Right hindlimb (tissue), 1 donor: Measurements from ENCODE around the gene VPS51.
A peak's percentile ranks its signal among the peaks of the same experiment; 100 is the strongest.
"Not testable (repeated sequence)": the region's sequence is repeated elsewhere in the genome, so short reads cannot be mapped to it uniquely, and the experiment has no call there.

Experiments
- DNase-seq: peaks from one replicate; pipeline ENCODE4 v3.0.0-alpha.2; 2018

The VPS51 gene

DNA sequence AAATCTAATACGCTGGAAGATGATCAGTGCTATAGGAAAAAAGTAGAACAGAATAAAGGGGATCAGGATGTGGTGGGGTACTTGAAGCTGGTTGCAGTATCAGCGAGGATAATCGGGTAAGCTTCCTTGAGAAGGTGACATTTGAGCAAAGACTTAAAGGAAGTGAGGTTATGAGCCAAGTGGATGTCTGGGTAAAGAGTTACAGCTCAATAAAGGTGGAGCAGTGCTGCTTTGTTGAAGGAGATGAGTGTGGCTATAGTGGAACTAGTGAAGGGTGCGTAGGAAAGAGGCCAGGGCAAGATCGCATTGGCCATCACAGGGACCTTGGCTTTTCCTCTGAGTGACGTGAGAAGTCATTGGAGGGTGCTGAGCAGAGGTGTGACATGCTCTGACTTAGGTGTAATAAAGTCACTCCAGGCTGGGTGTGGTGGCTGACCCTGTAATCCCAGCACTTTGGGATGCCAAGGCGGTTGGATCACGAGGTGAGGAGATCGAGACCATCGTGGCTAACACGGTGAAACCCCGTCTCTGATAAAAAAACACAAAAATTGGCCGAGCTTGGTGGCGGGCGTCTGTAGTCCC, 40.6 kb downstream of the VPS51 start:
- DNase-seq: no peak

DNA sequence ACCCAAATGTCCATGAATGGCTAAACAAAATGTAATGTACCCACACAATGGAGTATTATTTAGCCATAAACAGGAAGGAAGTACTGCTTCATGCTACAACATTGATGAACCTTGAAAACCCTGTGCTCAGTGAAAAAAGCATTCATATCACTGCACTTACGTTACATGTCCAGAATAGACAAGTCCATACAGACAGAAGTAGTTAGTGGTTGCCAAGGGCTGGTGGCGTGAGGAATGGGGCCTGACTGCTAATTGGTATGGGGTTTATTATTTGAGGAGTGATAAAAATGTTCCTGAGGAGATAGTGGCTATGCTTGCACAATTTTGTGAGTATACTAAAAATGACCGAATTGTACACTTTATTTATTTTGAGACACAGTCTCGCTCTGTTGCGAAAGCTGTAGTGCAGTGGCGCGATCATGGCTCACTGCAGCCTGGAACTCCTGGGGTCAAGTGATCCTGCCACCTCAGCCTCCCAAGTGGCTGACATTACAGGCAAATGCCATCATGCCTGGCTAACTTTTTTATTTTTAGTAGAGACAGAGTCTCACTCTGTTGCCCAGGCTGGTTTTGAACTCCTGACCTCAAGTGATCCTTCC, 46.0 kb downstream of the VPS51 start:
- DNase-seq: no peak

DNA sequence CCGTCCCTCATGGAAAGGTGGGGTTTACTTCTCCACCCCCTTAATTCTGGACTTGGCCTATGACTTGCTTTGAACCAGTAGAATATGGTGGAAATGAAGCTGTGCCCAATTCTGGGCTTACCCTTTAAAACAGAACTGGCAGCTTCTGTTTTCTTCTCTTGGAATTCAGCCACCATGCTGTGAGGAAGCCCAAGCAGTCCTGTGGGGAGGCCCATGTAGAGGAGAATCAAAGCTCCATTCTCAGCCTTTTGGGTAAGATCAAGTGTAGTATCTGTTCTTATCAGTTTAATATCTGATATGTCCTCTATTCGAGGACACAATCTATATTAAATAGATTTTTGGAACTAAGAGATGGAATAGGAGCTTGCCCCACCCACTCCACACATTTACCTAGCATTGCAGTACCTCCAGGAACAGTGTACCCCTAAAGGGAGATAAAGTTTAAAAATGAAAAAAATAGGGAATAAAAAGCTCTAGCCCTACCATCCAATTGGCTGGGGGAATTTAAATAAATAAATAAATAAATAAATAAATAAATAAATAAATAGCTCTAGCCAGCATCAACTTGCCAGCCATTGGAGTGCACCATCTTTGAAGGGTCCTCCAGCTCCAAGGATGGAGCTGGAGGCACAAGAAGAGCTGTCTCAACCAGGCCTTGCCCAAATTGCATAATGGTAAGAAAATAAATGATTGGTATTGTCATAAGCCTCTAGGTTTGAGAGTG, 51.5 kb downstream of the VPS51 start:
- no peak for DNase-seq

DNA sequence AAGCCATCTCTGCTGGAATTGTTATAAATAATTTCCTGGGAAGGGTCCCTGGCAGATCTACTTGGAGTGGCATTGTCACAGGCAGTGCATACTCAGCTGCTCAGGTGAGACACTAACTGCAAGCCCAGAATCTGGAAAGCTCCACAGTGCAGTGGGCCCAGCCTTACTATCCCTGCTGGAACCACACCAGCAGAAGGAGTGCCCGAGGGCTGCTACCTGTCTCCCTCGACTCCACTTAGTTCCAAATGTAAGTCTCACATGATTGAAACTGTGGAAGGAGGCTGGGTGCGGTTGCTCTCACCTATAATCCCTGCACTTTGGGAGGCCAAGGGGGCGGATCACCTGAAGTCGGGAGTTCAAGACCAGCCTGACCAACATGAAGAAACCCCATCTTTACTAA, 52.6 kb downstream of the VPS51 start:
- no peak for DNase-seq

GRCh38 chr11:65150131-65150508, 54.1 kb downstream of the VPS51 start:
- DNase-seq: not testable (repeated sequence)

DNA sequence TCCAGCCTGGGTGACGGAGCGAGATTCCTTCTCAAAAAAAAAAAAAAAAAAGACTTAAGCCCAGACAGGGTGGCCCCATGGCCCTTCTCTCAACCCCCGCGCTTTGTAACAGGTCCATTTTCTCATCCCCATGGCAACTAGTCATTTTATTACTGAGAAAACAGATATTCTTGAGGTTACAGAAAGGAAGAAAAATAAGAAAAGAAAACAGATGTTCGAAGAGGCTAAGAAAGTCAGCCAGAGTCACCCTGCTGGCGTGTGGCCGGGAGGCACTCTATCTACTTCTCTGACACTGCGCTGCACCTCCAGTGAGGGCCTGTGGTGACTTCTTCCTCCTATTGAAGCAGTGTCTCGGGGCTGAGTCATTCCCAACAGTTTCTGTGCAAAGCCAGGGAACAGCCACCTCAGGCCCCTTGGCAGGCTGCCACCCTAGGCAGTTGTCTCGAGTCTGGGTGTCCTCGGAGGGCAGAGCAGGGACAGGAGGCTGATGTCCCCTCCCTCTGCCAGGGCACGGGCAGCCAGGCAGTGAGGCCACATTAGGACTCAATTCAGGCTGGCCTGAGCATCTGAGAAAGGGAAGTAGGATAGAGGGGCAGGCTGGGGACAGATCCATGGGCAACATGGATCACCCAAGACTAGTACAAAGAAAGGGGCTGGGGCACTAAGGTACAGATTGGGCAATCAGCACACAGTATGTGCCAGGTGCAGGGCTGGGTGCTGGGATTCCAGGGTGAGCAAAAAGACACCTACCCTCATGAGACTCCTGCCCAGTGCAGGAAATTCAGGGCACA, 54.7 kb downstream of the VPS51 start:
- DNase-seq: peak; percentile 77

GRCh38 chr11:65151331-65151899, 55.4 kb downstream of the VPS51 start:
- DNase-seq: no peak

- DNase-seq: no peak
Measured at GRCh38 chr11:65152122-65152521, 56.1 kb downstream of the VPS51 start.

GRCh38 chr11:65156256-65156655, 60.2 kb downstream of the VPS51 start:
- DNase-seq: no peak

GRCh38 chr11:65156926-65157325, 60.9 kb downstream of the VPS51 start:
- DNase-seq: no peak

DNA sequence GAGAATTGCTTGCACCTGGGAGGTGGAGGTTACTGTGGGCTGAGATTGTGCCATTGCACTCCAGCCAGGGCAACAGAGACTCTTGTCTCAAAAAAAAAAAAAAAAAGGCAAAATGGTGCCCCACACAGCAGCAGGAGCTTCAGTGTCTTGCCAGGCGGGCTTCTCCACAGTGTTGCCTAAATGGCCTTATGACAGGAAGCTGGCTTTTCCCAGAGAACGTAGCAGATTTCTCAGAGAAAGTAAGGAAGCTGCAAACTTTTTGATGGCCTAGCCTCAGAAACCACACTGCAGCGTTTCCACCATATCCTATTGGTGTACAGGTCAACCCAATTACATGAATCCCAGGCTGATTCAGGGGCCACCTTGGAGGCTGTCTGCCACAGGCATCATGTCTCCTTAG, 61.3 kb downstream of the VPS51 start:
- DNase-seq: no peak

- DNase-seq: no peak
Measured at GRCh38 chr11:65159012-65159411, 63.0 kb downstream of the VPS51 start.

- DNase-seq: no peak
Measured at GRCh38 chr11:65160643-65161042, 64.6 kb downstream of the VPS51 start.
